MM.1S (cell line): Measurements from ENCODE around the gene CDH4.

Experiments
- CTCF ChIP-seq: fragments of 300-600 bp; sonication (generic); IDR thresholded peaks from 2 replicates; pipeline ENCODE4 v1.5.1; 2016; ENCODE audit warnings: antibody characterized with exemption, low read length, mixed read lengths
- EZH2 ChIP-seq: fragments of 300-600 bp; sonication (generic); optimal IDR thresholded peaks from 2 replicates; pipeline ENCODE3; 2017; ENCODE audit warnings: low read depth, mild to moderate bottlenecking, antibody characterized with exemption, low read length, mixed read lengths
- EZH2phosphoT487 ChIP-seq: fragments of 300-600 bp; sonication (generic); IDR thresholded peaks from 2 replicates; pipeline ENCODE4 v1.6.1; 2018; ENCODE audit warnings: antibody characterized with exemption, low read length

- TF ChIP-seq CTCF (no peak), EZH2phosphoT487 (no peak), EZH2 (no peak)
Observed at GRCh38 chr20:61451009-61451408, 198.9 kb downstream of the CDH4 start.
